HG03103 (cell line): ENCODE measurements around the gene MARK4.
"Not testable (repeated sequence)": the region's sequence is repeated elsewhere in the genome, so short reads cannot be mapped to it uniquely, and the experiment has no call there.

Source experiments
- ATAC-seq: cut with Tn5 transposase; IDR thresholded peaks from one replicate; pipeline ENCODE4 v1.9.1; 2021; ENCODE audit warnings: low read depth; ENCODE audit not compliant: unreplicated experiment

MARK4 gene

DNA sequence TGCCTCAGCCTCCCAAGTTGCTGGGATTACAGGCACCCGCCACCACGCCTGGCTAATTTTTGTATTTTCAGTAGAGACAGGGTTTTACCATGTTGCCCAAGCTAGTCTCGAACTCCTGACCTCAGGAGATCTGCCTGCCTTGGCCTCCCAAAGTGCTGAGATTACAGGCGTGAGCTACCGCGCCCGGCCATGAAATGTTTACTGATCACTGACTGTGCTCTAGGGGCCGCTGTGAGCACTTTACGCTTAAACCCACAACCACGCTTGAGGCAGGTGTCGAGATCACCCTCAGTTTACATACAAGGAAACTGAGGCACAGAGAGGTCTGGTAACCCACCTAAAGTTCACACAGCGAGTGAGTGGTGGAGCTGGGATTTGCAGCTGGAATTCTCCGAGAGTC, 18.9 kb downstream of the MARK4 start:
- ATAC-seq, result not testable (repeated sequence)

DNA sequence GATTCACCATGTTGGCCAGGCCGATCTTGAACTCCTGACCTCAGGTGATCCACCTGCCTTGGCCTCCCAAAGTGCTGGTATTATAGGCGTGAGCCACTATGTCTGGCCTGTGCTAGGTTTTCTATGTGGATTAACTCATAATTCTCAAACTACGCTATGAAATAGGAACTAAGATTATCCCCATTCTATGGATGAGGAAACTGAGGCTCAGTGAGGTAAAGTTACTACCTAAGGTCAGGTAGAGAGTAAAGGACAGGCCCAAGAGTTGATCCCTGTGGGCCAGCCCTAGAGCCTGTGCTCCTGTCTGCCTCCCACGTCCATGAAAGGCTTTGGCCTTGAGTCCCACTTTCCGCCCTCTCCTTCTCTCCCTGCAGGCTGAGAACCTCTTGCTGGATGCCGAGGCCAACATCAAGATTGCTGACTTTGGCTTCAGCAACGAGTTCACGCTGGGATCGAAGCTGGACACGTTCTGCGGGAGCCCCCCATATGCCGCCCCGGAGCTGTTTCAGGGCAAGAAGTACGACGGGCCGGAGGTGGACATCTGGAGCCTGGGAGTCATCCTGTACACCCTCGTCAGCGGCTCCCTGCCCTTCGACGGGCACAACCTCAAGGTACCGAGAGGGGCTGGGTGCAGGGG, 20.1 kb downstream of the MARK4 start:
- no peak for ATAC-seq

GRCh38 chr19:45271735-45272108, 20.7 kb downstream of the MARK4 start:
- no peak for ATAC-seq

DNA sequence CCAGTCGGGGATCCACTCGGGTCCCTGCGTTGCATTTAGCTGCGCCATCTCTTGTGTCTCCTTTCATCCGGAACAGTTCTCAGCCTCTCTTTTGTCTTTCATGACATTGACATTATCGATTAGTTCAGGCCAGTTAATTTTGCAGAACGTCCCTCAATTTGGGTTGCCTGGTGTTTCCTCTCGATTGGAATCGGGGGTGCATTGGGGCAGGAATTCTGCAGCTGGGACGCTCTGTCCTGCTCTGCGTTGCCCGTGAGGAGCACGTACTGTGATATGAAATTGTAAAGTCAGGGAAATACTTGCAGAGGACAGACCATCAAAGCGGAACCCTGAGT, 22.4 kb downstream of the MARK4 start:
- no peak for ATAC-seq

DNA sequence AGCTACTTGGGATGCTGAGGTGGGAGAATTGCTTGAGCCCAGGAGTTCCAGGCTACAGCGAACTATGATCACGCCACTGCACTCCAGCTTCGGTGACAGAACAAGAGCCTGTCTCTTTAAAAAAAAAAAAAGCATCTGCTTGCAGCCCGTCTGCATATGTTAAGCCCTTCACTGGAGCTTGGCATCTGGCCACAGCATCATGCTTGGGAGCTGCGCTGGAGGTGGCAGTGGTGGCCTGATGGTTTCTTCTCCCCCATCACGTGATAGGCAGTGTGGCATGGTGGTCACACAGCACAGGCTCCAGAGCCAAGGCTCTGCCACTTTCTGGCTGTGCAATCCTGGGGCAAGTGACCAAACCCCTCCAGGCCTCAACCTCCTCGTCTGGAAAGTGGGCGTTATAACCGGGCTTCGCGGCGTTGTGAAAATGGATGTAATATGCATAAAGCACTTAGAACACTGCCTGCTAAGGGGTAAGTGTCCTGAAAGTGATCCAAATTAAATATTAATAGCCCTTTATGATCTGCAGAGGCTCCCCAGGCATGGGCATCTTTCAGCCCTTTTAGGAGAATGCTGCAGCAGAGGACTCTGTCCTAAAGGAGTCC, 24.4 kb downstream of the MARK4 start:
- no peak for ATAC-seq

- ATAC-seq, result no peak
Observed at GRCh38 chr19:45276284-45276687, 25.2 kb downstream of the MARK4 start.

- no peak for ATAC-seq
Observed at GRCh38 chr19:45278087-45278486, 27.0 kb downstream of the MARK4 start.

DNA sequence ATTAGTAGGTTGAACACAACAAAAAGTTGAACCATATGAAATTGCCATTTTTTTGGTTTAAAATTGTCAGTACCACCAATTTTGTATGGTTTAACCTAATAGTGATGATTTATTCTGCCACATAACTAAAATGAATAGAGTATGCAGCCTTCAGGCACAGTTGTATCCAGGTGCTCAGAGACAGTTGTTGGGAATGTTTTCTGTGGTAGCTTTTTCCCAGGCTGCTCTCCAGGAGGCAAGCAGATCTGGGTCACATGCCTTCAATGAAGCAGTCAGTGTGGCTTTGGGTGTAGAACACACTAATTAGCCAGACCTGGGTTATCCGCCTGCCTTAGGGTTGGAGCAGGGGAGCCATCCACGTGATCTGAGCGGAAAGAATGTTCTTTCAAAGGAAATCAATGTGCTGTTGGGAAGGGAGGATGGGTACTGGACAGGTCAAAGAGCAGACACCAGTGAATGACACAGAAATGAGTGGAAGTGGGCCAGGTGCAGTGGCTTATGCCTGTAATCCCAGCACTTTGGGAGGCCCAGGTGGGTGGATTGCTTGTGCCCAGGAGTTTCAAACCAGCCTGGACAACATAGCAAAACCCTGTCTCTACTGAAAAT, 28.6 kb downstream of the MARK4 start:
- no peak for ATAC-seq

DNA sequence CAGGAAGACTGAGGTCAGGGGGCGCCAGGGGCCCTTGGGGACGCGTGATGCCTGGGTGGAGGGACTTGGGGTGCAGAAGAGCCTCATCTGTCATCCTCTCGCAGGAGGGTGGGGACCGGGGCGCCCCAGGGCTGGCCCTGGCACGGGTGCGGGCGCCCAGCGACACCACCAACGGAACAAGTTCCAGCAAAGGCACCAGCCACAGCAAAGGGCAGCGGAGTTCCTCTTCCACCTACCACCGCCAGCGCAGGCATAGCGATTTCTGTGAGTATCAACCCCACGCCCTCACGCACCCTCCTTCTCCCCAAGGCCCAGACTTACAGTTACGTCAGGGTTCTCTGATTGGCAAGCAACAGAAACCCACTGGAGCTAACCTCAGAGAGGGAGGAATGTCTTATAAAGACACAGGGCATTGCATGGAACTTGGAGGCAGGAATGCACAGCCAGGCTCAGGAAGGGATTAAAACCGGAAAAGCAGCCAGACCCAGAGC, 29.4 kb downstream of the MARK4 start:
- ATAC-seq, result no peak

DNA sequence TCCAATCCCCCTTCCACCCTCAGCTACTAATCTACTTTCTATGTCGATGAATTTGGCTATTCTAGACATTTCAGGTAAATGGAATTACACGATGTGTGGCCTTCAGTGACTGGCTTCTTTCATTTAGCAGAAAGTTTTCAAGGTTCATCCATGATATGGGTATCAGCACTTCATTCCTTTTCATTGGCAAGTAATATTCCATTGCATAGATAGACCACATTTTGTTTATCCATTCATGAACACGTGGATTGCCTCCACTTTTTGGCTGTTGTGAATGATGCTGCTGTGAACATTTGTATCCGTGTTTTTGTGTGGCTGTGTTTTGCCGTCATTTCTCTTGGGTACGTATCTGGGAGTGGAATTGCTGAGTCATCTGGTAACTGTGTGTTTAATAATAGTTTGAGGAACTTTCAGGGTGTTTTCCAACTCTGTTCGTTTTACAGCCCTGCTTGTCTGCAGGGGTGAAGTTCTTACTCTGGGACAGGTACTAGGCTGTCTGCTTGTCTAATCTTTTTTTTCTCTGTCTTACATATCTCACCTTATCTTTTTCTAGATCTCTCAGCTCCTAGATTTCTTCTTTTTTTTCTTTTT, 32.5 kb downstream of the MARK4 start:
- no peak for ATAC-seq

DNA sequence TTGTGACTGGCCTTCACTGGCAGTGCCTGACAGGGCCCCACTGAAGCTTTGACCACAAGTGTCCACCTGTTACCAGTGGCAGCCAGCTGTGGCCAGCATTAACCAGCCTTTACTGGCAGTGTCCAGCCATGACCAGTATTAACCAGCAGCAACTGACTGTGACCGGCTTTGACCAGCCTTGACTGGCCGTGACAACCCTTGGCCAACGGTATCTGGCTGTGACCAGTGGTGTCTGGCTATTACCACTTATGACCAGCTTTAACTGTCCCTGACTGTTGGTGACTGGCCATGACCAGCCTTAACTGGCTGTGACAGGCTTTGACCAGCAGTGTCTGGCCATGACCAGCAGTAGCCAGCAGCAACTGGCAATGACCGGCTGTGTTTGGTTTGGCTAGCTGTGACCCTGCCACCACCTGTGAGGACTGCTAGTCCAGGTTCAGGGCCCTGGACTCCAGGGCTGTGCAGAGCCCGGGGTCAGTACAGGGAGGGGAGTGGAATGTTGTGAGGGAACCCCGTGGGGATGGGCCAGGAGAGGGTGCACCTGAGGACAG, 39.4 kb downstream of the MARK4 start:
- ATAC-seq, result no peak

- ATAC-seq, result no peak
Observed at GRCh38 chr19:45291834-45292233, 40.8 kb downstream of the MARK4 start.

DNA sequence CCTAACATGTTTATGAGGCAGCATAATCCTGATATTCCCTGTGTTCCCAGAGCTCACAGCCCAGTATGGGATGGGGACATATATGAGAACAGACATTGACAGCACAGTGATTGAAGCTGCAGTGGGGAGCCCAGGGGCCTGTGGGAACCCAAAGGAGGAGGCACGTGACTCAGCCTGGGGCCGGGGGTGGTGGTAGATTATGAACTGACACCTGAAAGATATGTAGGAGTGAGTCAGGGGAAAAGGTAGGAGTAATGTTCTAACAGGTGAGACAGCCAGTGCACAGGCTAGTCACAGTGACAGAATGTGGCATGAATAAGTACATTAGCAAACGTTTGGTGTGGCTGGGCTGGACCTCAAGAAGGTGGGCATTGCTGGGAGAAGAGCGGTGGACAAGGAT, 42.6 kb downstream of the MARK4 start:
- no peak for ATAC-seq

DNA sequence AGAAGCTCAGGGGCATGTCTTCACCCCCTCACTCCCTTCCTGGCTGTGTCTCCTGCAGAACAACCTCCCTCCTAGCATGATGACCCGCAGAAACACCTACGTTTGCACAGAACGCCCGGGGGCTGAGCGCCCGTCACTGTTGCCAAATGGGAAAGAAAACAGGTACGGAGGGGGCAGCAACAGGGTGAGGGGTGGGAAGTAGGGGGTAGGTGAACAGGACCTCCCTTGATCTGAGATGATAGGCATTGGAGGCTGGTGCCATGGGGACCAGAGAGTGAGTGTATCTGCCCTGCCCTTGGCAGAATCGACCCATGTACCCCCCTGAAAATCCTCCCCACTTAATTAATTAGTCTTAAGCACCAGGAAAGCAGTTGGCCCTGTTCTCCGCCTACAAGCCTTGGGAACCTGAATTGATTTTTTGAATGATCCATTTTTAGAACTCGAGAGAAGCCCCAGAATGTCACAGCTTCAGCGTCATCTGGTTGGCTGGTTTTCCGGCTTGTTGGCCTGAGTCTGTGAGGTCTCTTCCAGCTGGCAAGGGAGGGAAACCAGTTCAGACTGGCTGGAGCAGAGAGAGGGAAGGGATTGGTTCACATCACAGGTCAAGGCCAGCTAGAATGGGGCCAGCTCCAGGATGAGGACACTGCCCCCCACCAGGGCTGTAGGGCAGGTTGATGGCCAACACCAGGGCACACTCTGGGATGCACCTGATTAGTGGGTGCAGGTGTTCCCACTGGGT, 43.4 kb downstream of the MARK4 start:
- ATAC-seq, result no peak

GRCh38 chr19:45295873-45296272, 44.8 kb downstream of the MARK4 start:
- no peak for ATAC-seq

DNA sequence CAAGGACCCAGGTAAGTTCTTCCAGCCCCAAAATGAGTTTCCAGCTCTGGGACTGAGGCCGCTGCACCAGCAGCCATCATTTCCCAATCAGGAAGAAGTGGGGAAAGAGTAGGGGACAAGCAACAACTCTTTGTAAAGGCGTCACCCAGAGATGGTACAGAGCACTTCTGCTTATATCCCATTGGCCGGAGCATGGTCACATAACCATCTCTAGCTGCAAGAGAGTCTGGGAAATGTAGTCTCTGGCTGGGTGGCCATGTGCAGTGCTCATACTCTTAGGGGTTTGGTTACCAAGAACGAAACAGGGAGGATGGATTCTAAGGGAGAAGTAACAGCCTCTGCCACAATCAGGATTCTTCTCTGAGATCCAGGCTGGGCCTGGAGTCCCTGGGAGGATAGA, 45.3 kb downstream of the MARK4 start:
- no peak for ATAC-seq

DNA sequence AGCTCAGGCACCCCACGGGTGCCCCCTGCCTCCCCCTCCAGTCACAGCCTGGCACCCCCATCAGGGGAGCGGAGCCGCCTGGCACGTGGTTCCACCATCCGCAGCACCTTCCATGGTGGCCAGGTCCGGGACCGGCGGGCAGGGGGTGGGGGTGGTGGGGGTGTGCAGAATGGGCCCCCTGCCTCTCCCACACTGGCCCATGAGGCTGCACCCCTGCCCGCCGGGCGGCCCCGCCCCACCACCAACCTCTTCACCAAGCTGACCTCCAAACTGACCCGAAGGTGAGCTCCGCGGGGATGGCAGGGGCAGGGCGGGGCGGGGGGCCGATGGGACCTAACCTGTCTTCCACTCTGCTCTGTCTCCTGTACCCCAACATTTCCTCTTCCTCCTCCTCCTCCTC, 46.6 kb downstream of the MARK4 start:
- no peak for ATAC-seq

- ATAC-seq, result no peak
Observed at GRCh38 chr19:45298264-45298663, 47.2 kb downstream of the MARK4 start.

DNA sequence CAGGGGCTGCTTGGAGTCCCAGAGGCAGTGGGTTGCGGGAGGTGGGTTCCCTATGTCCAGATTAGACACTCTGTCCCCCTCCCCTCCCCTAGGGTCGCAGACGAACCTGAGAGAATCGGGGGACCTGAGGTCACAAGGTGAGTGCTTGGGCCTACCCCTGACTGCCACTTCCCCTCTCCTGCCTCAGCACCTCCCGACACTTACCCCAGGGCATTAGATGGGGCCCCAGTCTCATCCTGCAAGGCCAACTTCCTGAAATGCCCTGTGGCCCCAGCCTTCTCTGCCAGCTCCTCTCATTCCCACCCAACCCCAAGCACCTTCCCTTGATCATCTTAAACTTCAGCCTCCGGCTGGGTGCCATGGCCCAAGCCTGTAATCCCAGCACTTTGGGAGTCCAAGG, 48.6 kb downstream of the MARK4 start:
- ATAC-seq, result no peak

GRCh38 chr19:45302416-45302815, 51.3 kb downstream of the MARK4 start:
- ATAC-seq, result no peak
